A673 (cell line): ENCODE data around the gene IGF2. TPM values are rescaled to one million over a fixed set of nuclear protein-coding genes. Genes with fewer than 3 reads are reported as not detected.

Experiments used
- BruUV-seq: library from RNA; stranded (reverse); fragments of 400-500 nt; replicated peaks from 2 replicates; lab custom pipeline; 2021; lab: Mats Ljungman, UMichigan
- CTCF ChIA-PET: fragments of 300-600 bp; sonication (Branson Sonifier 250); formaldehyde crosslinking; loops from one replicate; lab custom pipeline; 2022; ENCODE audit warnings: antibody characterized with exemption; lab: Charles Lee
- POLR2A ChIA-PET: fragments of 300-600 bp; sonication (Branson Sonifier 250); formaldehyde crosslinking; loops from one replicate; lab custom pipeline; 2022; ENCODE audit warnings: antibody characterized with exemption; ENCODE audit not compliant: low non-redundant PET; lab: Charles Lee
- DNase-seq: peaks from one replicate; pipeline ENCODE4 v3.0.0-alpha.2; 2015; ENCODE audit warnings: low spot score
- H3K27ac ChIP-seq: fragments of 200-600 bp; sonication (generic); 2 replicates; pipeline ENCODE4 v1.5.1; 2016; ENCODE audit warnings: mixed run types, low read depth, mild to moderate bottlenecking, mixed read lengths, antibody characterized with exemption, low read length; ENCODE audit not compliant: poor library complexity, severe bottlenecking
- H3K27me3 ChIP-seq: fragments of 200-600 bp; sonication (generic); replicated peaks from 2 replicates; pipeline ENCODE4 v1.6.1; 2017; ENCODE audit warnings: mixed run types, low read depth, mild to moderate bottlenecking, mixed read lengths, antibody characterized with exemption, low read length; ENCODE audit not compliant: insufficient read depth, poor library complexity
- H3K36me3 ChIP-seq: fragments of 200-600 bp; sonication (generic); 2 replicates; pipeline ENCODE4 v1.6.1; 2016; ENCODE audit warnings: mixed run types, mild to moderate bottlenecking, mixed read lengths, antibody characterized with exemption, low read length; ENCODE audit not compliant: insufficient read depth, poor library complexity, severe bottlenecking
- H3K4me1 ChIP-seq: fragments of 200-600 bp; sonication (generic); 2 replicates; pipeline ENCODE4 v1.6.1; 2017; ENCODE audit warnings: mixed run types, mild to moderate bottlenecking, mixed read lengths, antibody characterized with exemption, low read length; ENCODE audit not compliant: insufficient read depth, poor library complexity, severe bottlenecking
- H3K4me3 ChIP-seq: fragments of 200-600 bp; sonication (generic); 2 replicates; pipeline ENCODE4 v1.5.1; 2016; ENCODE audit warnings: low read depth, mixed run types, mild to moderate bottlenecking, mixed read lengths, low read length; ENCODE audit not compliant: poor library complexity, severe bottlenecking
- H3K9me3 ChIP-seq: fragments of 200-600 bp; sonication (generic); 2 replicates; pipeline ENCODE4 v1.6.1; 2016; ENCODE audit warnings: mixed run types, low read depth, mild to moderate bottlenecking, mixed read lengths, antibody characterized with exemption, low read length; ENCODE audit not compliant: poor library complexity, severe bottlenecking
- CTCF ChIP-seq: fragments of 300-800, 200-600 bp; sonication (generic); conservative IDR thresholded peaks from 2 replicates; pipeline ENCODE4 v1.5.1; 2017; ENCODE audit warnings: low read depth, mild to moderate bottlenecking, antibody characterized with exemption, low read length, moderate library complexity, mixed read lengths
- EZH2 ChIP-seq: fragments of 200-600 bp; sonication (generic); IDR thresholded peaks from 2 replicates; pipeline ENCODE4 v1.6.1; 2017; ENCODE audit warnings: borderline replicate concordance, low read depth, mild to moderate bottlenecking, mixed read lengths, antibody characterized with exemption, low read length; ENCODE audit not compliant: poor library complexity, severe bottlenecking
- intact Hi-C: fragments of 100-400 bp; cut with micrococcal nuclease; formaldehyde crosslinking; loops from one replicate; pipeline ENCODE4 v1.10.0; 2022; ENCODE audit not compliant: unreplicated experiment
- total RNA-seq: library from RNA; stranded (reverse); gene quantifications from 2 replicates; pipeline ENCODE4 v1.2.3, GENCODE V29; 2021

Gene IGF2
- total RNA-seq, 1 experiment from 2014 or later, result 0.17 TPM

GRCh38 chr11:2088746-2089535, 50.2 kb downstream of the IGF2 start:
- no peaks in the 10 kb centered on the region for H3K36me3 ChIP-seq
- no peaks in the 10 kb centered on the region for H3K9me3 ChIP-seq
- no TSS peak for BruUV-seq
- DNase-seq, result no peak
- H3K27me3 ChIP-seq, result no peaks in the 10 kb centered on the region
- POLR2A ChIA-PET, result no interaction called here
- H3K27ac ChIP-seq, result no peak overlapping the region
- CTCF ChIA-PET, result interaction anchor here (0.6 kb wide), 1 partner anchor 191 kb away, joined by 3 read pairs; no protein-coding TSS in a partner anchor
- H3K4me1 ChIP-seq, result no peaks in the 10 kb centered on the region
- H3K4me3 ChIP-seq, result no peak overlapping the region
- TF ChIP-seq CTCF (no peak), EZH2 (no peak)
- intact Hi-C loops, result no loop called here

GRCh38 chr11:2088284-2088683, 50.9 kb downstream of the IGF2 start:
- CTCF ChIA-PET, result no interaction called here
- Histone ChIP-seq H3K4me1 (no peaks in the 10 kb centered on the region), H3K27me3 (no peaks in the 10 kb centered on the region), H3K9me3 (no peaks in the 10 kb centered on the region), H3K27ac (no peak overlapping the region), H3K4me3 (no peak overlapping the region), H3K36me3 (no peaks in the 10 kb centered on the region)
- BruUV-seq, result no TSS peak
- intact Hi-C loops, result no loop called here
- no peak for TF ChIP-seq CTCF
- no peak for TF ChIP-seq EZH2
- no peak for DNase-seq
- POLR2A ChIA-PET, result no interaction called here

DNA sequence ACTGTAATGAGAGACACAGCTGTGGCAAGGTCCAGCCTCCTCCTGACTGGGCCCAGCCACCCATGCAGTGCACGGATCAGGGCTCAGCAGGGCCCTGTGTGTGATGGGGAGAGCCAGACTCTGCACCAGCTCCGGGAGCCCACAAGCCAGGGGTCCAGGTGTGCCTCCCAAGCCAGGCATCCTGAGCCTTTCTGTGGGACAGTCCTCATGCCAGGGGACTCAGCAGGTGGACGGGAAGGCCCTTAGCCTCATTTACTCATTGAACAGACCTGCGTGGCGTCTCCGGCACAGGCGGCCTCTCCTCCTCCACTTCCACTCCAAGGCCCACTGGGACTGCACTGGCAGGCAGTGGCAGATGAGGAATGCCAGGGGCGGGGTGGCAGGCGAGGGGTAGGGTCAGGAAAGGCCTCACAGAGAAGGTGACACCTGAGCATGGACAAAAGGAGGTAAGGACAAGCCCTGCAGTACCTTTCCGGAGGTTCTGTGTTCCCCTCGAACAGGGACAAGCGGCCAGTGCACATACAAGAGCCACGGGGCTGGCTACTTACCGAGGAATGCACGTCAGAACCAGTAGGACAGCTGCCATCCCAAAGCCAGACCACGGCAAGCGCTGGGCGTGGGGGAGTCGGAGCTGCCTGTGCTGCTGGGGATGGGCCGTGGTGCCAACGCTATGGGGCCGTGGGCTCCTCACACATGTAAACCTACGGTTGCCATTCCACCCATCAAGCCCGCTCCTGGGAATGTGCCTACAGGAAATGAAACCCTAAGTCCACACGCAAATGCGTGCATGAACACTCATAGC, 52.7 kb downstream of the IGF2 start:
- ChIA-PET CTCF (no interaction called here), POLR2A (no interaction called here)
- no peak for DNase-seq
- H3K27ac ChIP-seq, result no peak overlapping the region
- no peaks in the 10 kb centered on the region for H3K36me3 ChIP-seq
- H3K4me3 ChIP-seq, result no peak overlapping the region
- H3K27me3 ChIP-seq, result no peaks in the 10 kb centered on the region
- TF ChIP-seq EZH2 (no peak), CTCF (no peak)
- no TSS peak for BruUV-seq
- H3K9me3 ChIP-seq, result no peaks in the 10 kb centered on the region
- intact Hi-C loops, result no loop called here
- no peaks in the 10 kb centered on the region for H3K4me1 ChIP-seq
